GM18909 (cell line): ENCODE data around the gene HOXB13.

Experiments
- ATAC-seq: cut with Tn5 transposase; IDR thresholded peaks from one replicate; pipeline ENCODE4 v1.9.1; 2021; ENCODE audit warnings: mild to moderate bottlenecking; ENCODE audit not compliant: unreplicated experiment, poor library complexity

HOXB13 gene

DNA sequence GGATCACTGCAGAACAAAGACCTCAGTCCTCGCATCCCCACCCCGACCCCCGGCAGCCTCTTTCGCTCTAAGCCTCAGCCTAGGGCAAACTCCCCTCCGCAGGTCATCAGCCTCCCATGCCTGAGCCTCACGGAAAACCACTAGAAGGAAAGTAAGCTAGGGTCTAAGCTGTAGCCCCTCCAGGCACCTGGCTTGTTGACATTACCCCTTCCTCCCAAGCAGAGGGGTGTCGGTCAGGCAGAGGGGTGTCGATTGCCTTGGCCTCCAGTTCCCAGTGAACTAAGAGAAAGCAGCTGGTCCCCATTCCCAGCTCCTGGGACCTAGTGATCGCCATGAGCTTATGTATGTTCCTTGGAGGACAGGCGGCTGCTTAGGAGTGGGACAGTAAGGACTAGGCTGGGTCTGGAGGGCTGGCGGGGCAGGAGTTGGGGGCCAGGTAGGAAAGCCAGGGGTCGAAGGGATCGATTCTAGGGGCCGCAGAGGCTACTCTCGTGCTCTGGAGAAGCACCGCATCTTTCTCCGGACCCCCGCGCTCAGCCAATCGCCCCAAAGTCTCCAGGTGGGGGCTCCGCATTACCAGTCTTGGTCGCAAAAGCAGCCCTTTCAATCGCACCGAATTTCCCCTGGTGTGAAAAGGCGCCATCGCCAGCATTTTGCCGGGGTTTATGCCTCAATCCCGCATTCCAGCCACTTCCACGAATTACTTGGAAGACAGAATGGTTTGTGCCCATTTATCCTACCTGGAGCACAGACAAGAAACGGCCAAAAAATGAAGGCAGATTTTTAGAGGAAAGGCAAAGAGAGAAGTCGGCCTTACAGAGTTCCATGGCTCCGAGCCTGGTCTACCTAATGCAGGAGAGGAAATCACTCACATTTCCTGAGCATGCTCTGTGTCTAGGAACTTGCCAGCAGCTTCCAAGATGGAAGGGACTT is 21.3 kb upstream of the HOXB13 start:
- no peak for ATAC-seq

DNA sequence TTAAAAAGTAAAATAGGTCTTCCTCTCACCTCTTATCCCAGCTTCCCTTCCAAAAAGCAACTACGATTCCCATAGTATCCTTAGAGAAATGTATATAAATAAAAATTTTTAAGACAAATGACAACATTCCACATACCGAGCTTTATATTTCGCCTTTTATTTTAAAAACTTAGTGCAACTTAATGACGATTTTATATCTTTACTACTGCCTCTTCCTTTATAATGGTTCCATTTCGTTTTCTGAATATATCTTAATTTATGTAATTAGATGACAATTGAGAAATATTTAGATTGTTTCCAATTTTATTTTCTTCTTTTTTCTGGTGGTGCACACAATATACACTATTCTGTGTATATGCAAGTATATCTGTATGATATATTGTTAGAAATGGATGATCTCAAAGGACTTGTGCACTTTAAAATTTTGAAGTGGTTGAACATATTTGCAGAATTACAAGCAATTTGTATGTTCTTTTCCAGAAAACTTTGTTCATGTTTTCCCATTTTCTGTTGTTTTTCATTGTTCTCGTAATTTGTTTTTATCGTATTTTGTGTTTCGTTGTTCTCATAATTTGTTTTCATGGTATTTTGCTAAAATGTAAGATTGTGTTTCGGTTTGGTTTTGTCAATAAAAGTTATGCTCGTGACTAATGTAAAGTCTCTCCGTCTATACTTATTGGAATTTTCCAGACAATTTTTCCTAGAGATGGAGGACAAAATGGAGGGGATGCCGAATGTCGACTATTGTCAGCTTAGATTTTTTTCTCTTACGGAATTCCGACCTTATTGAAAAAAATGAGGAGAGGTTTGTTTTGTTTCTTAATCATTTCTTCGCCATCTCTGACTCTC is 20.4 kb upstream of the HOXB13 start:
- no peak for ATAC-seq

DNA sequence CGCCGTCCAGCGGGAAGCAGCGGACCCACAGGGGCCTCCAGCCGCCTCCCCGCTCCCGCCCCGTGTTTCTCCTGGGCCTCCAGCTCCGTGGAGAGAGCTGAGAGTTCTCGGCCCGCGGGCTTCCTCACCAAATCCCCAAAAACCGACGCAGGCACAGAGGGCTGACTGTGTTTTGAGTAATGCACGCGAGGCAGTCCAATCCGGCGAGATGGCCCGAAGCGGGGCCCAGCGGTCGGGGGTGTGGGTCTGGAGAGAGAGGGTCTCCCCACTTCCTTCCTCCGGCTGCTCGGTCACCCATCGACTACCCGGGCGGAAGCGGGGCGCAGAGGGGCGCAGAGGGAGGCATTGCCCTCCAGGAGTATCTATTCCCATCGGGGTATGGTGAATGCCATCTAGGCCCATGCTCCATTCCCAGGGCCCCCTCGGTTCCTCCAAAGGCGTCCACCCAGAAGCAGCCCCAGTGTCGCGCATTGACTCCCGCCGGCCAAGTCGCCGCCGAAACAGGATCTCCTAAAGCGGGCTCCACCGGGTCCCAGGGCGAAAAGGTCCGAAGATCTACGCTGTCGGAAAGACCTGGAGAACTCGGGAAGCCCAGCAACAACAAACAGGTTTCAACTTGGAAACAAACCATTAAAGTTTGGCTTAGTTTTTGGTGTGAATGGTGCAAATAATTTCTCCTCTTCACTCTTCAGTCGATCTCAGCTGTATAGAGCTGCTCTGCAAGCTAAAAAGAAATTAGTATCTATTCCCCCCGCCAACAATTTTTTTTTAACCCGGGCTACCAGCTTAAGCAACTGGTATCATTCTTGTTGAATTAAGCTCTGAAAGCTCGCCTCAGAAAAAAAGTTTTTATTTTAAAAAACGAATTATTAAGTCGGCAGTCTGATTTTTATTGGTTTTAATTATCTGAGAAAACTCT is 19.2 kb upstream of the HOXB13 start:
- no peak for ATAC-seq

DNA sequence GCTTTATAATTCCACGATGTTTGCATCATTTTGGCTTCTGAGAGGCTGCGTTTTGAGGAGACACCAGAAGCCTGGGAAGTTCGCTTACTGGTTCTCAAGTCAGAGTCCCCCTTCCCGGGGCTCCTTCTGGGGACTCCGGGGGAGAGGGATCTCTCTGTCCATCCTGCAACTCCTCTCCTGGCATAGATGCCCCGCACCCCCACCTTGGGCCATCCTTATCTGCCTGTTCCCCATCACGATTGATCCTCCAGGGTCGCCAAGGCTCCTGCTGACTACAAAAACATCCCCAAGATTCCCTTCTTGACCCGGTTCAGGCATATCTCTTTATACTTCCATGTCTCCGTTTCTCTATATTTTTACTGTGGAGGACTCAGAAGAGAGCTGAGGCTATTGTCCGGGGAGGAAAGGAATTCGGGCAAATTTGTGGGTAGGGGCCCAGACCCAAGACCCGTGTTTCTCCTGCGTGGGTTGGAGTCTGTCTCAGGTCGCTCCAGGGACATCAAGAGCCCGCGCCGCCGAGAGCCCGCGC is 18.4 kb upstream of the HOXB13 start:
- ATAC-seq, result no peak

DNA sequence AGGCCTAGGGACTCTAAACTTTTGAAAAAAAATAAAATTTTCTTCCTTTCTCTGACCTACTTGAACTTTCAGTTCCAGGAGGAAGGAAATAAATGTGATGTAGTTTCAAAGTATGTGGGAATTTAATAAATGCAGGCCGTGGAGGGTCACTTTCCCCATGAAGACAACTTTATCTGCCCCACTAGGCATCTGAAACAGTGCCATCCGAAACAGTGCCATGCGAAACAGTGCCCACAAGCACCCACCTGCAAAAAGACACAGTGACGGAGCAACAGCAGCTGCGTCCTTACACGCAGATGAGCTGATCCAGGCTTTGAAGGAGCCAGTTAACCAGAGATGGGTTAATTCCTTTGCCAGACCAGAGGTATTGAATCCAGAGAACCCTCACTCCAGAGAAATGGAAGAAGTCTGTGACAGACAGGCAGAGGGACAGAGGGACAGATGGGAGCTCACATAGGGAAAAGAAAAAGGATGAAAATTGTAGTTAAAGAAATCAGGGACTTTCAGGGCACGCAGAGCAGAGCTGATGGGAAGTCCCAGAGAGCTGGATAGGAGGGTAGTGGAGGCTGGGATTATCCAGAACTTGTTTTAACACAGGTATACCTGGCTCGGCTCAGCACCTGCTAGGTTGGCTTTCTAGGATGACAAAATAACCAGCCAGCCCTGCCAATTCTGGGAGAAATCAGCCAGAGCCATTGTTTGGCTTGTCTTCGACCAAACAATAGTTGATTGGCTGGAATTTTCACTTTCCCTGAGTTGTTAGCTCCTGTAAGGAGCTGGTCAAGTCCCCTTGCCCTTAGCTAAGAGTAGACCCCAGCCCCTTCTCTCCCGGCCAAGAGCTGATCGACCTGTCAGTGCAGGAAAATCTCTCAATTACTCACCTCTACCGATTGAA is 17.1 kb upstream of the HOXB13 start:
- ATAC-seq, result no peak

DNA sequence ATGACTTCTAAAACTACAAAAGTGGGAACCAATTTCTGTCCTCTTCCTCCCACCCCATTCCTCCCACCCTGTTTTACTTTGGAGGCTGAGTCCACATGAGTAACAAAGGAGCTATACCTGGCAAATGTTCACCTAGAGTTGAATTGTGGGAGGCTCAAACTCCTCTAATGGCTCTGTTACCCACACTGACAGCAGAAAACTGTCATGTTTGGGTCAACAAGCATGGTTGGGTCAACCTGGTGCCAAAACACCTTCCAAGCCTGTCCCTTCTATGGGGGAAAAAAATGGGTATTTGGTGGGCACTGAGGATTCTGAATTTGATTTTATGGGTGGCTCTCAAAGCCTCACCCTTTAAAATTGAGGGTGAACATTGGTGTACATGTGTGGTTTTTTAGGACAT is 12.0 kb upstream of the HOXB13 start:
- ATAC-seq, result no peak

DNA sequence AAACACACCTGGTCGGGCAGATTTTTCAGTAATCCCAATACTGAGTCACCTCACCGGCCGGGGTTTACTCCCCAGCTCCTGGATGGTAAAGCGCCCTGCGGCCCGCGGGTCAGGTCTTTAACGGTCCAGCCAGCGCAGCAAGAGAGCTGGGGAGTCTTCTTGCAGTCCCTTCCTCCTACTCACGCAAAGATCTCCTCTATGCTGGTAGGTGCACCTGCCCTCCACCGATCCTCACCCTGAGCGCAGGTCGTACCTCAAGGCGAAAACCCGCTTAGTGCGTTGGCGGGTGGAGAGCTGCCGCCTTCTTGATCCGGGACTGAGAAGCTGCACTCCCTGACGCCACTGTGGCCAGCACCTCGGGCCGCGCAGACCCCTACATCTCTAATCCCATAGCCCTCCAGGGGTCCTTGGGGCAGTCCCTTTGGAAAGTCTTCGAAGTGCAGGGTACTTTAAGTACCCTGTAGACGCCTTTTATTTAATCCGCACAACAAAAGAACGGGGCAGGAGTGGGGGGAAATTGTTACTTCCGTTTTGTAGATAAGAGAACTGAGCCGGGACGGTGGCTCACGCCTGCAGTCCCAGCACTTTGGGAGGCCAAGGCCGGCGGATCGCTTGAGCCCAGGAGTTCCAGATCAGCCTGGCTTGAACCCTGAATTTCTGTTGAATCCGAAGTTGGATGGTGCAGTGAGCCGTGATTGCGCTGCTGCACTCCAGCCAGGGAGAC is 10.4 kb upstream of the HOXB13 start:
- ATAC-seq, result no peak

DNA sequence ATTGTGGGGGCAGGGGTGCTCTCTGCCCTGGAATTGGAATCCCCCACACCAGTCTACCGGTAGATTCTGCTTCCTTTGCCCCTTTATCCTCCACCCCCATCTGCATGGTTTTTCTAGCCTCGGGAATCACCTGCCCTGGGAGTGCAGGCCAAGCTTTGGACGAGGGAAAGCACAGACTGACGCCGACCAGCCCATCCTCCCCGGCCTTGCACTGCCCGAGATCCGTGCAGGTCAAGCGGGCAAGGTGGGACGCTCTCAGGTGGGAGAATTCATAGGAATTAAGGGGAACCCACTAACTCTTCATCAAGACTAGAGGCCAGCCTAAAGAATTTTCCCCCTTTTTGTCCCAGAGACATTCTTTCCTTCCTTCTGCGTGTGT is 9.9 kb upstream of the HOXB13 start:
- no peak for ATAC-seq

DNA sequence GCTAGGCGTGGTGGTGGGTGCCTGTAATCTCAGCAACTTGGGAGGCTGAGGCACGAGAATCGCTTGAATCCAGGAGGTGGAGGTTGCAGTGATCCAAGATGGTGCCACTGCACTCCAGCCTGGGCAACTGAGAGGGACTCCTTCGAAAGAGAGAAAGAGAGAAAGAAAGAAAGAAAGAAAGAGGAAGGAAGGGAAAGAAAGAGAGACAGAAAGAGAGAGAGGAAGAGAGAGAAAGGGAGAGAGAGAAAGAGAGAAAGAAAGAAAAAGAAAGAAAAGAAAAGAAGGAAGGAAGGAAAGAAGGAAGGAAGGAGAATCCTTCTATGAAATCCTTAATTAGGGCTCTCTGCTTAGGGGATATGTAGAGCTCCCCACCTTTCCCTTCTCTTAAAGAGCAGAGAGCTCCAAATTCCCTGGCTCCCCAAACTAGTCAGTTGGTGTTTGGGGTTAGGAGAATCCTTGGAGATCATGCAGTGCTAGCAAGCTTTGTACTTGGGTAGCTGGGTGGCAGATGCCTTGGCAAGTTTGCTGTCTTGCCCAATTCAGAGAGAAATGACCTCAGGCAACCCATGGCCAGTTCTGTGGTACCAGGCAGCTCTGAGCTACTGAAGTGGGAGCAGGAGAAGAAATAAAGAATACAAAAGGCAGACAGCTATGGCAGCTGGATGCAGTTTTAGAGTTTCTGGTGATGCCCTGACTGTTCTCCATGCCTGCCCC is 8.9 kb upstream of the HOXB13 start:
- ATAC-seq, result no peak

DNA sequence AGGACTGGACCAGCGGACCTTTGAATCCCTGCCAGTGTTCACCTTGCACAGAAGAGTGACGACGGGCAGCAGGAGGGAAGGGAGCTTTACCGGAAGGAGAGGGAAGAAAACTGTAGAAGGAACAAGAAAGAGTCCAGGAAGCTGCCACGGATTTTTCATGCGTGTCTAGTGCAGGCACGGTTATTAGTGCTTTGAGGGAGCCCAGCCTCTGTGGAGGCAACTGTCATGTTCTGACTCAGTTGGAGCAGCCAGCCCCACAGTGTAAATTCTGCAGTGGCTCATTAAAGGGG is 6.5 kb upstream of the HOXB13 start:
- ATAC-seq, result no peak

DNA sequence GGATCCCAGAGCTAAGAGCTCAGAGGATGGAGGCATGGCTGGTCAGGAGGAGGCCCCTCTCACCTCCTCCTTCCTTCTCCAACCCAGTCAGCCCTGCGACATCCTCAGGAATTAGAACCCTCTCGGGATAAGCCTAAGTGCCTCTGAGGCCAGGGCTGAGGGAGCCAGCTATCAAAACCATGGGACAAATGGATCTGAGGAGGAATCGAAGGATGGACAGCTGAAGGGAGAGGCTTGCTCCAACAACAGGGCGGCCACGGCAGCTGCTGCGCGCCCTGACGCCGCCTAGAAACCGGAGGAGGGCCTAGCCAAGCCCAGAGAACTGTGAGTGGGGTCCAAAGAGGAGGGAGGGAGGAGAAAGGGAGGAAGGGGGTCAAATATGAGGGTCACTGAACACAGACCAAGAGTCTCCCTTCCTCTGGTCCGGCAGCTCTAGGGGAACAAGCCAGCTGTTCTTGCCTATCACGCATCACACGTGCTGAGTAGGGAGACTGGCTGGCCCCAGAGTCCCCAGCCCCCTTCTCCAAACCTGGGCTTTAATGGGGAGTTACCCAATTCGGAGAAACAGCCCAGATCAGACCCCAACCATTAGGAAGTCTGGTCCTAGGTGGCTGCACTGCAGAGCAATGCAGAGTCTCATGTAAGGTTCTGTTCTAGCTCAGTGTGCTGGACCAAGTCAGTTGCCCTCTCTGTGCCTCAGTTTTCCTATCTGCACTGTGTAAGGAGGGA is 5.9 kb upstream of the HOXB13 start:
- ATAC-seq, result no peak

DNA sequence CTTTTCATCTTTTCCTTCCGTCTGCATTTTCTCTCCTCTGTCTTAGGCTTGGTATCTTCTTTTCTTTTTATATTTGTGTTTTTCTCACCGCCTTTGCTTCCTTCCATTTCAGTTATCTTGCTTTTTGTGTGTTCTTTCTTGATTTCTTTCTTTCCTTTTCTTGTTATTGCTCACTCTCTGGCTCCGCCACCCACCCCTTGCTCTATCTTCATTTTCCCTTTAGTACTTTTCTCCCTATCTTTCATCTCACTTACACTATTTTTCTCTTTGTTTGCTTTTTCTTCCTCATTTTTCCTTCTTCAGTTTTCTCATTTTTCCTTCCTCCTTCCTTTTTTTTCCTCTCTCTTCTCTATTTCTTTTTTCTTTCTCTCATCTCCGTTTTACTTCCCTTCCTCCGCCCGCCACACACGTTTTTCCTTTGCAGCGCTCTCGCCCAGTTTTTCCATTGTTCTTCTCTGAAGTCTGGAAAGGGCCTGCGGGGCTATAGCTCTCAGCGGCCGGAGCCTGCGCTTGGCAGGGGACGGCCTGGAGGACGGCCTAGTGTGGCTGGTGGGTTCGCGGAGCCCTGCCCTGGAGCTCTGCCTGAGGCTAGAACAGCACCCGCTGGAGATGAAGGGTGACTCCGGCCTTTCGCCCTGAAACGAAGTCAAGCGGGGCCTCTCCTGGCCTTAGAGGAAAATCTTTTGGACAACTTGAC is 5.2 kb upstream of the HOXB13 start:
- ATAC-seq, result no peak

DNA sequence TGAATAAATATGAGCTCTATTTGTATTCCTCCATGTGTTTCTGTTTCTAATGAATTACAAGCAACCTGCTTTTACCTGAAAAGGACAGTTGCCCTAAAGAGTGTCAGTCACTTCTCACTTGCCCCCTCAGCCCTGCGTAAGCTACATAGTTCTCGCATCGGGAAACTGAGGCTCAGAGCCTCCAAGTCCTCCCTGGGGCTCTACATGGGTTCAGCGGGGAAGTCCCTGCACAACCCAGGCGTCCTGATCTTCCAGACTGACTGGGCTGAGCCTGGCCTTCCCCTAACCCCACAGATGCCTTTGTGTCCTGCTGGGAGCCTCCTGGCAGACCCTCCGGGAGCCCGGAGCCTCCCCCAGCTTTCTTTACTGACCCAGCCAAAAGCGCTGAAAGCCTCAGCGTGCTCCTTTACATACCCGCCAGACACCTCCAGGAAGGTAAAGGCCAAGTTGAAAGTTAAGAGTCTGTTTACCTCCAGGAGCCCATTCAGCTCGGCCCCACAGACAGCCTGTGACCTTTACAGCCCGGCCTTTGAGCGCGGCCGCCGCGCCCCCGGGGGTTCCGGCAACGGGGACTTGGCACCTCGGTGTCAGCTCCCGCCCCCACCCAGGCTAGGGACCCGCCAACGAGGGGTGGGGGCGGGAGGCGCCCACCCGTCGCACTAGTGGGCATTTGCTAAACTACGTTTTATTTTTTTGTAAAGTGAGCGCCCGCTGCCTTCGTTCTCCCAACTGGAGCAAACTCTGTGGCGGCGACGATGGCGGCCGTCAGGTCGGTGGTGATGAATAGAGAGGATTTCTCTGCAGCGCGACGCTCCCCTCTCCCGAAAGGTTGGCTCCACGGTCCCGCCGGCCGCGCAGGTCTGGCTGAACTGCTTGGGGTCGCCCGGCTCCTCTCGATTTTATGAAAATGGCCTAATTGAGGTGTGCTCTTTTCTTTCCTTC is 4.4 kb upstream of the HOXB13 start:
- ATAC-seq, result no peak

DNA sequence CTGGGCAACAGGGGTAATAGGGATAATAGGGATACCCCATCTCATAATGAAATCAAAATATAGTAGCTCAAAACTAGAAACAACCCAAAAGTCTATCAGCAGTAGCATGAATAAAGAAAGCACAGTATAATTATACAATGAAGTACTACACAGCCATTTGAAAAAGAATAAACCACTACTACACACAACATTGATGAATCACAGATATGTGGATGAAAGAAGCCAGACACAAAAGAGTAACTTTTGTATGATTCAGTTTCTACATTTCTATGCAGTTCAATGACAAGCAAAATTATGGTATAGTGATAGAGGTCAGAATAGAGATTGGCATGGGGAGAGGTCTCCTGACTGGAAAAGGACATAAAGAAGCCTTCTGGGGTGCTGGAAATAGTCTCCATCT is 2.8 kb upstream of the HOXB13 start:
- no peak for ATAC-seq

DNA sequence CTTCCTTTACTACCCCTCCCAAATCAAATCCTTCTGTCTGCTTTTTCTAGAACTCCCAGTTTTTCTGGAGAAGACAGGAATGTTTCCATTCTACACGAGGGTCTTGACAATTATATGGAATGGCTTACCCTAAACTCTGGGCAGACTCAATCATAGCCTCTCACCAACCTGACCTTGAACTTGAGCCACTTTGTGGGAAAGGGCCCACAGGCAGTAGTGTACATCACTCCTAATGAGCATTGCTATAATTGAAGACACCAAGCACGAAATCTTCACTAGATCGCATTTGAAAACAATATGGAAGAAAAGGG is 1.6 kb upstream of the HOXB13 start:
- ATAC-seq, result no peak
